GM18907 (cell line): ENCODE data around the gene NCAPG2.

ENCODE experiments used
- ATAC-seq: cut with Tn5 transposase; IDR thresholded peaks from one replicate; pipeline ENCODE4 v1.9.1; 2021; ENCODE audit warnings: mild to moderate bottlenecking, moderate library complexity; ENCODE audit not compliant: unreplicated experiment

Gene NCAPG2

DNA sequence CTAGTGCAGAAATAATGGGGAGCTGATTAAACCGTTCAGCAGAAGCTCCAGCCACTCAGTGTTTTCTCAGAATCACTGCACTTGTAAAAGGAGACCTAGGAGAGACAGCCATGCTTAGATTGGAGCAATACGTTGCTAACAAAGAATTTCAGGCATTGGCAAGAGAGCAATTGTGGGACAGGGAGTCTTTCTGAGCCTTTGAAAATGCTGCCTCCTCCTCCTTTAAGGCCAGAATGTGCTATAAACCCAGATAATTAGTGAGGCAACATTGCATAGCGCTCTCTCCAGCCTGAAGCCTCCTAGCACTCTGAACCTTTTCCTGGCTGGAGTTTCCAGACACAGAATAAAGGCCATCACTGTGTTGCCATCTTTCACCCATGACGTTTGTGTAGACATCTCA, 98.5 kb downstream of the NCAPG2 start:
- no peak for ATAC-seq

DNA sequence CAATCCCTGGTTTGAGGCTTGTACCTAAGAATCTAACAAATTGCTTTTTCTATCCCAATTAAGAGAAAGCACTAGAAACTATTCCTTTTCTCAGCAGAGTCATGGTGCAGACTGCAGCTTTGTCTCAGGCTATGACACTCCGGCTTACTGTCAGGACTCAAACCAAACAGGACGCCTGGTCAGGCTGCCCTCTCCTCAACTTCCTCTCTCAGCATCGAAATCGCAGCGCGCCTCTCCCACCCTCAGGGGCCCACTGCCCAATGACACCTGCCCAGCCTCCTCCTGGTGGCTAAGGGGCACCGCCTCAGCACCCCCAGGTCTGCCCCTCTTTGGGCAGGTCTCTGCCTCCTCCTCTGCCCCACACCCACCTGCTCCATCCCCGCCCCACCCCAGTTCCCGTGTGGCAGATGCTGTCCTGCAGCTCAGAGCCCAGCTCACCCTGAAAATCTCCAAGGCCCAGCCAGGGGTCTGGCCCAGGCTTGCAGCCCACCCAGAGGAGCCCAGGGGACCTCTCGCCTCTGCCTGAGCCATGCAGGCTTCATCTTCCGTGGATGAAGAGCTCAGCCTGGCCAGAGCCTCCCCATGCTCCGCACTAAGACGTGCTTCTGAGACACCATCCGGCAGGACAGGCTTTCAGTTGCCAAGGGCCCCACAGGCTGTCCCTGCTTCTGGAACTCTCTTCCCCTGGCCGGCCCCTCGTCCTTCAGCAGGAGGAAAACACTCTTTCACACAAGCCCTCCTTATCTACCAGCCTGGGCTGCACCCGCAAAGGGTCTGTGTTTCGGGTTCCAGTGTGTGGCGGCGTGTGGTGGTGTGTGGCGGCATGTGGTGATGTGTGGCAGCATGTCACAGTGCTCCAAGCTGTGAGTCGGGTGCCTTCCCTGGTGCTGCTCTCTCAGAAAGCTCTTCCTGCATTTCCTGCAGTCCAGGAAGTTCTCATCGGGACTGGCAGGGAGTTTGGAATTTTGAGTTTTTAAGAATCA, 100.5 kb downstream of the NCAPG2 start:
- ATAC-seq = peak; percentile 28

DNA sequence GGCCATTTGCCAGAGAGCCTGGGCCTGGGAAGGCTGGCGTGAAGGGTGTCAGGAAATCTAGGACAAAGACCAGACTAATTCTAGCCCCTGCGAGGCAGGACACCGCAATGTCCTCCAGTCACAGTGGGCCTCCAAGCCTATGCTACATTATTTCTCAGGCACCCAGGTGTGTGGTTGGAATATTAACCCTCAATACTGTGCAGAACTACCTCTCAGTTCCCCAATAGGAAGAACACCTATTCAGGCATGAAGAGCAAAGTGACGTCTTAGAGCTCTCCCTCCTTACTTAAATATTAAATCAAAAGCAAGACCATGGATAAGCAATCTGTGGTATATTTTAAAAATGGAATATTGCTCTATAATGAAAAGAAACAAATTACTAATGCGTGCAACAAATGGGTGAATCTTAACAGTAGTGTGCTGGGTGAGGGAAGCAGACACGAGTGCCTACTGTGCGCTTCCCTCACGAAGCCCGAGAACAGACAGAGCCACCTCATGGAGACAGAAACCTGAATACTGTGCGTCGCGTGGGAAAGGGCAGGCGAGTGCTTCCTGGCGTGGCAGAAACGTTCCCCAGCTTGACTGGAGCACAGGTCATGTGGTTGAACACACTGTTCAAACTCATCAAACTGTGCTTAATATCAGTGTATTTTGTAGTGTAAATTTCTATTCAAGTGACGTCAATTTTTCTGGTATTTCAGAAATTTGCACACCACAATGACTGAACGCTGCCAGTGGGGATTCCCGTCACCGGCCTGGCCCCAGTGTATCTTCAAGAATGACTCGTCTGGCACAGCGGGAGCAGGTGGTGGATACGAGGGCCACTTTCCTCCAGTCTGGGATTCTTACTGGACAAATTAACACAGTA, 101.5 kb downstream of the NCAPG2 start:
- peak; percentile 62 for ATAC-seq

DNA sequence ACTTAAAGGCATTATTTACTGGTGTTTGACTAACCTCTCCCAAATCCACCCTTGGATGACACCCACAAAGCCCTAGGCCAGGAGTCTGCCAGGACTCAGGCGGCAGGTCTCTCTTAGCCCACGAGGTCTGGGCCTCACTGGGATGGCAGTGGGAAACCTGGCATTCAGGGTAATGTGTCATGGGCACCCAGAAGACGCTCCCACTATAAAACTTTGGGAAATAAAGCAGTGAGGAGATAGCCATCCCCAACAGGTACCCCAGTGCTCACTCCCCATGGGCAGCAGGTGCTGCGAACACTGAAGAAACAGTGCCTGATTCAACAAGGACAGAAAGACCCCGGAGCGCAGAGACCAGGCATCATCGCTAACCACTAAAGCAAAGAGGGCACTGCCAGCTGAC, 102.6 kb downstream of the NCAPG2 start:
- ATAC-seq = no peak

DNA sequence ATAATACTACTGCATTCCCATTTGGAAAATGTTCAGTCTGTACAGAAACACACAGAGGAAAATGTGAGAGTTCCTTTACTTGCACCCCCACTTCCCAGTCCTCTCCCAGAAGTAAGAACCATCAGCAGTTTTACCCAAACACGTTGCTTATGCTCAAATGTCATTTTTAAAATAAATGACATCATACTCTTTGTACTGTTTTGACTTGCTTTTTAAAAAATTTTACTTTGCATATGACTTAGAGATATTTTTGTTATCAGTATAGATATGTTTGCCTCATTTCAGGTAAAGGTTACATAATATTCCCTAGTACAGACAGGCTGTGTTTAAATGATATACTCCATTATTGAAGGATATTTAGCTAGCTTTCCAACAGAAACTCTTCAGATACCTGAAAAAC, 103.5 kb downstream of the NCAPG2 start:
- ATAC-seq = no peak

DNA sequence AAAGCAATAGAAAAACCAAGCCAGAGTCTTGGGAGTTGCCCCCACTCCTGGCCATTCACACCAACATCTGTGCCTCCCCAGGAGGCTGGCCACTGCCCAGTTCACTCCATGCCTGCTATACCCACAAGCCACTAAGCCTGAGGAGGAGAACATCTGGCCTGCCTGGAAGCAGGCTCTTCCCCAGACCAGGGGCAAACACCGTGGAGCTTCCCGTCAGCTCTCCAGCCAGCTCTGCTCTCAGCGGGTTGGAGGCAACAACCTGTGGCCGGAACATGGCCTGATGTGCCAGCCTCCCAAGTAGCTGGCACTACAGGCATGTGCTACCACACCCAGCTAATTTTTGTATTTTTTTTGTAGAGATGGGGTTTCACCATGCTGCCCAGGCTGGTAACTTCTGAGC, 107.9 kb downstream of the NCAPG2 start:
- no peak for ATAC-seq

DNA sequence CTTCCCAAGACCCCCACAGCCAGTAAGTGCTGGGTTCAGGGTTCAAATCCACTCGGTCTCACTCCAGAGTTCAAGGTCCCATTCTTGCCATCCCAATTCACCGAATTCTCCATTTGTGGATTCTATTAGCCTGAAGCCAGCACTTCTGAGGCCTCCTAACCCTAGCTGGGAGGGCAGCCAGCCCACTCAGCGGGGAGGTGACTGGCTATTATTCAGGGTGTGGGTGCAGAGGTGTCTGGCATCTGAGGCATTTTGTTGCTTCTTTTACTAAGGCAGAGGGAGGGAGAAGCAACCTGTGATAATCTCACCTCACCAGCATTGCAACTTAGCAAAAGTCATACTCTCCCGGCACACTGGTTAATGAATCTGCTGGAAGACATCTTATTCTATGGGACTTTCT, 108.3 kb downstream of the NCAPG2 start:
- ATAC-seq = no peak

DNA sequence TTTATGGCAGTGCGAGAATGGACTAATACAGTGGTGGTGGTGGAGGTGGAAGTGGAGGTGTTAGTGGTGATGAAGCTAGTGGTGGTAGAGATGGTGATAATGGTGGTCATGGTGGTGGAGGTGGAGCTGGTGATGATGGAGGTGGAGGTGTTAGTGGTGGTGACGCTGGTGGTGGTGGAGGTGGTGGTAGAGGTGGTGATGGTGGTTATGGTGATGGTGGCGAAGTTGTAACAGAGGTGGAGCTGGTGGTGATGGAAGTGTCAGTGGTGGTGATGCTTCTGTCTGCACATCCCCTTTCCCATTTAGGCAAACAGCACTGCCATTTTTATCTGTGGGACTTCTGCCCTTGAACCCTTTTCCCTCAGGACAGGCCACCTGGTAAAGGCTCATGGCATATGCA, 109.5 kb downstream of the NCAPG2 start:
- ATAC-seq = peak; percentile 66

DNA sequence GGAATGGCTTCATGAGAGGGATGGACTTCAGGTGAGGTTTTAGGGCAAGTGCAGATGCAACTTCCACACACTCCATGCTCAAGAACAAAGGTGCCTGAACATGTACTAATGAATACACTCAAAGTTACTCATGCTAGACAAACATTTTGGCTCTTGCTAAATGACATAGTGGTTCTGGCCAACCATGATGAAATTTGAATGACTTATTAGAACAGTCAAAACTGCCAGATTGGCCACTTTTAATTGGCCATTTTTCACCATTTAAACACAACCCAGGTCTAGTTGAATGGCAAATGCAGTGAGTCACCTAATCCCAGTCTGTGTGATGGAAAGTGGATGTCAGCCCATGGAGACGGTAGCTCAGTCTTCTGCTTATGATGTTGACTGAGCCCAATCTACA, 112.1 kb downstream of the NCAPG2 start:
- no peak for ATAC-seq

DNA sequence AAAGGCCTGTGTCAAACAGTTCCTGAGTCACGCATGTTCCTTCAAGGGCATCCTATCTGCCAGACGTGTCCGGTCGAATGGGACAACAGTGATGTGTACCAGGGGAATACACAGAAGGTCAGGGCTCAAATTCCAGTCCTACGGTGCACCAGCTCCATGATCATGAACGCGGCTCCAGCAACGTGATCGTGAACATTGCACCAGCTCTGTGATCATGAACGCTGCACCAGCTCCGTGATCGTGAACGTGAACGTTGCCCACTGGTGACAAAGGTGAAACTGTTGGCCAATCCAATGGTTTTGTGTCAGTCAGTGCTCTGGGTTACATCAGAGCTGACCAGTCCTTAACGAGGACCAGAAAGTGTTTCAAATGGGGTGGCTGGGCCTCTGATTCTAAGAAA, 112.7 kb downstream of the NCAPG2 start:
- ATAC-seq = no peak

DNA sequence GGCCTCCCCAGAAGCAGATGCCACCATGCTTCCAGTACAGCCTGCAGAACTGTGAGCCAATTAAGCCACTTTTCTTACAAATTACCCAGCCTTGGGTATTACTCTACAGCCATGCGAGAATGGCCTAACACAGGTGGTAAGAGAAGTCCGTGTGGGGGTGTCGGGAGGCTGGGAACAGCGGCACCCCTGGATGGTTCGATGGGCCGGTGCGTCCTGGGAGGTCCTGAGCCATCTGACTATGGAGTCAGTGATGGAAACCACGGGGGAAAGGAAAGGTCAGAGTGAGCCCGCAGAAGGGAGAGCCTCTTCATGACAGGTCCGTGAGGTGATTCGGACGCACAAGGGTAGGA, 114.4 kb downstream of the NCAPG2 start:
- ATAC-seq = no peak

DNA sequence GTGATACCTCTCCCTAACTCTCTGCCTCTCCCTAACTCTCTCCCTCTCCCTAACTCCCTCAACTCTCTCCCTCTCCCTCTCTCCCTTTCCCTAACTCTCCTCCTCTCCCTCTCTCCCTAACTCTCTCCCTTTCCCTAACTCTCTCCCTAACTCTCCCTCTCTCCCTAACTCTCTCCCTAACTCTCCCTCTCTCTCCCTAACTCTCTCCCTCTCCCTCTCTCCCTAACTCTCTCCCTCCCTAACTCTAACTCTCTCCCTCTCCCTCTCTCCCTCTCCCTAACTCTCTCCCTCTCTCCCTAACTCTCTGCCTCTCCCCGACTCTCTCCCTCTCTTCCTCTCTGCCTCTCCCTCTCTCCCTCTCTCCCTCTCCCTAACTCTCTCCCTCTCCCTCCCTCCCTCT, 115.0 kb downstream of the NCAPG2 start:
- no peak for ATAC-seq

DNA sequence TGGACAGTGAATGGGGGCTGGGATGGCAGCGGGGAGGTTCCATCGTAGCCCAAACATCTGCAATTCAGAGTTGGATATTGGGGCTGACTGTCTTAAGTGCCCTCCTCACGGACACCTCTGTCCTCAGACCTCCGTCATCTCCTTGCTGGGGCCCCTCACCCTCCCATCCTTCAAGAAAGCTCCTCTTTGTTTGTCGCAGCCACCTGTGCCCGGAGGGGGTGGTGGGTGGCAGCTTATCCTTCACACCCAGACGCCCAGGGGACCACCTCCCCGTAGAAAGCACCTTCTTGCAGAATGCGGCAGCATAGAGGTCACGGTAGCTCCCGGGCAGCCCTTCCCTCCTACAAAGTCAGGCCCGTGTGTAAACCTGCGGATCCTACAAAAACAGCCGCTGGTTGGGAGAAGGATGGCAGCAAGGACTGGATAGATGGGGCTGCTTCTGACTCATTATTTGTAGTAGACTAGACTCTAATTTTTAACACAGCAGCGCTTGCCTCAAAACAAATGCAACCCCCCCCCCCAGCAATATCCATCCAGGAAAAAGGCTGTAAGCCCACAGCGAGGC, 115.6 kb downstream of the NCAPG2 start:
- no peak for ATAC-seq

DNA sequence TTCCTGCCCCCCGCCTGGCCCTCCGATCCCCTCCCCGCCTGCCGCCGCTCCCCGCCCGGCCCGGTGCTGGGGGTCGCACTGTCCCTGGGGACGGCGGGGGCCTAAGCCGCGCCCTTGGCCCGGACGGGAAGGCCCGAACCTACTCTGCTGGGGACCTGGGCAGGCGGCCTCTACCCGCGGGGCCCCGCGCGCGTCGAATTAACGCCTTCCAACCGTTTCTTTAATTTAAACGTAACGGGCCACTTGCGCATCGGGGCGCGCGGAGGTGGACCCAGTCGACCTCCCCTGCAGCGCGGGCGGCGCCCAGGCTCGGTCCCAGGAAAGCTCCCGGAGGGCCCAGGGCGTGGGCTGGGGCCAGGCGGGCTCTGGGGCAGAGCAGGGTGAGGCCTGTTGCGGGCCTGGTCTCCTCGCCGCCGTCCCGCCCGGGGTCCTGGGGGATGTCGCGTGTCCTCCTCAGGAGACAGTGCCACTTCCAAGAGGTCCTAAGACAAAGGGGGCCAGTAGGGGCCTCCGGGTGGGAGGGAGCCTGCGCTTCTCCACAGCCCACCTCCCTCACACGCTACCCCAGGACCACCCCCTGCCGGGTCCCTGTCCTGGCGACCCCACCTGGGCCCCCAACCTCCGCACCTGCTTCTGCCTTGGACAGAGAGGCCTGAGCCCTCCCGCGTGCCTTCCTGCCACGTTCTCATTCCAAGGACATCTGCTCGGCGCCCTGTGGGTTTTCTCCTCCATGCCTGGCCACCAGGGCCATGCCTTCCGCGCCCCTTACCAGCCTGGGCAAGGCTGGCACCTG, 116.3 kb downstream of the NCAPG2 start:
- peak; percentile 14 for ATAC-seq

DNA sequence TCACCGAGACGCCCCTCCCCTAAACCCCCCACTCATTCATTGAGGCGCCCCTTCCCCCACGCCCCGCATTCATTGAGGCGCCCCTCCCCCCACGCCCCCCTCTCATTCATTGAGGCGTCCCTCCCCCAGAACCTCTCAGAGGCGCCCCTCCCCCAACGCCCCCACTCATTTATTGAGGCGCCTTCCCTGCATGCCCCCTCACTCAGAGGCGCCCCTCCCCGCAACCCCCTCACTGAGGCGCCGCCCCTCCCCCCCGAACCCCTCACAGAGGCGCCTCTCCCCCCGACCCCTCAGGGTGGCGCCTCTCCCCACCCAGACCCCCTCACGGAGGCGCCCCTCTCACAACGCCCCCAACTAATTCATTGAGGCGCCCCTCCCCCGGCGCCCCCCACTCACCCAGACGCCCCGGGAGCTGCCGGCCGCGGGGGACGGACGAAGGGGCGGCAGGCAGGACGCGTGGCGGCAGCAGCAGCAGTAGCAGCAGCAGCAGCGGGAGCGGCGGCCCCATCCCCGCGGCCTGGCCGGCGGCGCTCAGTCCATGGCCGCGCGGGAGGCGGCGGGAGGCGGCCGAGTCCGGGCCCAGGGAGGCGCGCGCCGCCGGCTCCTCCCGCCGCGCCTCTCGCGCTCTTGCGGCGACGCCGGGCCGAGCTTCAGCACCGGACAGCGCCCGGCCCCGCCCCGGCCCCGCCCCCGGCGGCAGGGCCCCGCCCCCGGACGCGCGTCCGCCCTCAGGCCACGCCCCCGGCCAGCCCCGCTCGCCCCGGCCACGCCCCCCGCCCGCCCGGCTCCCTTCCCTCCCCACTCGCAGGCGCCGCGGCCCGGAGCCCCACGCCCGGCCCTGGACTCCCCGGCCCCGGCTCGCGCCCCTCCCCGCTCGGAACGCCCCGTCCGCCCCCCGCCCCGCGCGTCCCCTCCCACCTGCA, 117.2 kb downstream of the NCAPG2 start, which contains the start of gene PTPRN2:
Gene PTPRN2 (minus strand): TSS at position 662 of the 923 bp plus-strand sequence.
- ATAC-seq = peak; percentile 65

DNA sequence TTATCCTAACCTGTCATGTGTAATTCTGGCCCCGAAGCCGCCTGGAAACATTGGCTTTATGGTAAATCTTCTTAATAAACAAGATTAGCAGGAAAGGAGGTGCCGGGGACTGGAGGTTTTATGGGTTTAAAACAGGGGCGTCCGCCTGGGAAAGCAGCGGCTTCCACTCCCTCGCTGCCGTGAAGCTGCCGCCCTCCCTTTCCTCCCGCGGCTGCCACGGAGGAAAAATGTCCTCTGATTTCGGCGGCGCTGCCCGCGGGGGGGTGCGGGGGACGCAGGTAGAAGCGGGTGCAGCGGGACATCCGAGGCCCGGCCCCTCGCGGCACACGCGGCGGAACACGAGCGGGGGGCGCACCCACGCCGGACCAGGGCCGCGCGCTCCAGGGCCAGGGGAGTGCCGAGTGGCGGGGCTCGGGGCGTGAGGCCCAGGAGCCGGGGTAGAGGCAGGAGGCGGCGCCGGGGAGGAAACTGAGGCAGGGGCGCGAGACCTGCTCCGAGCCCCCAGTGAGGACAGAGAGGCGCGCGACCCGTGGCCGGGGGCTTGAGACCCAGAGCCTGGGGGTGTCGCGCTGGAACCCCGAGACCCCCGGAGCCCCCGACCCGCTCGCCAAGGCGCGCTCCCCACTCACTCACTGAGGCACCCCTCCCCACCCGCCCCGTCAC, 118.0 kb downstream of the NCAPG2 start:
- no peak for ATAC-seq

DNA sequence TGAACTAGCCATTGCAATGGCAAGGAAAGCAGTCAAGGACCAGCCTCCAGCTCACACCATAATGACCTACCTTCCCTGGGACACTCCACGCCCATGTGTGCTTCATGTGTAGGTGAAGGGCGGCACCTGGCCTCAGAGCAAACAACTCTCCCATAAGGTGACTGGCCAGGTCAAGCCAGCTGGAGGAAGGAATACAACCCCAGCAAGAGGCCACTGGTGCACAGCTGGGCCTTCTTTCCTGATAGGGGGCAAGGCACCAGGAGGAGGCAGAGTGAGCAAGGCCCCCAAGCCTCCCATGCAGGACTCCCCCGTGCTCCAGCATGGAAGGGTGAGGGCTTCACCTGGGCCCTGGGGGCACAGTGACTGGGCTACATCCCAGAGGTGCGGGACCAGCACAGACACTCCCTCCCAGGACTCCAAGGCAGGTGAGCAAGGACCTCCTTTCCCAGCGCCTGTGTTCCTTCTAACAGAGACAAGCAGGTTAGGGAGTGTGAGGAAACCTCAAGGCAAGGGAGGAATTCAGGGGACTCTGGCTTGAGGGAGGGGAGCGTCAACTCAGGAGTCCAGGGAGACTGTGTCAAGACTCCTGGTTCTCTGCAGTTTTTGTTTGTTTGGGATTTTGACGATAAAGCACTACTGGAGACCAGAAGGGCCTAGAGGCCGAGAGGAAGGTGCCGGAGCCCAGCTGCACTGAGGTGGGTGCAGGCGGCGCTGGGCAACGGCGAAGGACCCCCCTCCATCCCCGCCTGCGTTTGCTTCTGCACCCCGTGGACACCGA, 118.7 kb downstream of the NCAPG2 start:
- ATAC-seq = no peak

DNA sequence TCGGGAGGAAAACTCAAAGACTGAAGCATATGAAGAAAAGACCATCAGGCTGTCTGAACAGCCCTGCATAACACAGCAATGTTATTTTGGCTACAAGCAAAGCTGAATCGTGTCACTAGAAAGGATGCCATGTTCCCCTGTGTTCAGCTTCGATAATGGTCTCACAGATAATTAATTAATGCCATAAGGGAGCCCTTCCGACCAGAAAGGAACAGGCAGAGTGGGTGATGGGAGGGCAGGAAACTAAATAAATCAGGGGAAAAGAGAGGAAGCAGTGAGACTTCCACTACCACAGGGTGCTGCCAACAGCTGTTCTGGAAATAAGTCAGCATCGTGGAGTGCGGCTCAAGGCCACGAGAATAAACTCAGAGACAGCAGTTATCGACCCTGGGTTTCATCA, 120.2 kb downstream of the NCAPG2 start:
- no peak for ATAC-seq
